Activated CD4-positive, alpha-beta T cell treated with anti-CD3 and anti-CD28 coated beads for 48 hours (primary cell): Measurements from ENCODE around the gene PHRF1.

ENCODE experiments used
- DNase-seq: peaks from one replicate; pipeline ENCODE4 v3.0.0-alpha.2; 2020

PHRF1 gene

GRCh38 chr11:660681-661444 is 84.6 kb downstream of the PHRF1 start:
- no peak for DNase-seq
